Neural crest cell (in vitro differentiated cells): ENCODE measurements around the gene NEDD4. TPM values are rescaled to one million over a fixed set of nuclear protein-coding genes. Genes with fewer than 3 reads are reported as not detected.
A peak's percentile ranks its signal among the peaks of the same experiment; 100 is the strongest.

ENCODE experiments used
- DNase-seq: peaks from one replicate; pipeline ENCODE4 v3.0.0; 2021; ENCODE audit warnings: low read depth, mixed read lengths, low spot score
- H3K27ac Mint-ChIP-seq: one replicate; pipeline ENCODE4 v1.8.0; 2021; ENCODE audit warnings: mild to moderate bottlenecking, mixed read lengths; ENCODE audit not compliant: unreplicated experiment
- H3K27me3 Mint-ChIP-seq: 2 replicates; pipeline ENCODE4 v1.8.0; 2021; ENCODE audit warnings: low read depth, mild to moderate bottlenecking, mixed read lengths
- H3K36me3 Mint-ChIP-seq: 2 replicates; pipeline ENCODE4 v1.8.0; 2021; ENCODE audit warnings: low read depth, mild to moderate bottlenecking, mixed read lengths
- H3K4me1 Mint-ChIP-seq: 2 replicates; pipeline ENCODE4 v1.8.0; 2021; ENCODE audit warnings: mixed read lengths
- H3K4me3 Mint-ChIP-seq: one replicate; pipeline ENCODE4 v1.8.0; 2021; ENCODE audit warnings: mild to moderate bottlenecking, mixed read lengths
- H3K9me3 Mint-ChIP-seq: 2 replicates; pipeline ENCODE4 v1.8.0; 2021; ENCODE audit warnings: mixed read lengths
- total RNA-seq: library from RNA; stranded (reverse); gene quantifications from 2 replicates; pipeline ENCODE4 v1.2.1, GENCODE V29; 2021
- TF ChIP-seq, protein P1 (sequence below): fragments of 200-600 bp; sonication (generic); conservative IDR thresholded peaks from 2 replicates; pipeline ENCODE4 v1.5.0; 2021; ENCODE audit warnings: antibody characterized with exemption, mild to moderate bottlenecking

The NEDD4 gene
- total RNA-seq, 1 donor from 2014 or later, result 20.3 TPM

DNA sequence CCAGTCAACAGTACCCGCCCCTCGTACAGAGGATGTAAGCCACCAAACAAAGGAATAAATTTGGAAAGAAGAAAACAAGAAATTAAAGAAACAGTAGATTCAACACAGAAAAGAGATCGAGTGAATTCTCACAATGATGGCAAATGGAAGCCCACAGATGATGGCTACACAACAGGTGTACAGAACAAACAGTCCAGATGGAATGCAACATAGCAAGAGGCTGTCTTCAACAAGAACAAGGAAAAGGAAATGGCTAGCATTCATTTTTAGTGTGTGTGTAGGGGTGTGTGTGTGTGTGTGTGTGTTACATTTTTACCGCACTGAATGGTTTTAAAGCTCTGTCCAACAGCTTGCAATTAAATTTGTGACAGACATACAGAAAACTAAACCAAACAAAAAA lies 12.9 kb downstream of the NEDD4 start:
- peaks cover 15% of the 10 kb centered on the region for H3K4me1 Mint-ChIP-seq
- H3K9me3 Mint-ChIP-seq, result peaks cover 10% of the 10 kb centered on the region
- TF ChIP-seq, protein P1, sequence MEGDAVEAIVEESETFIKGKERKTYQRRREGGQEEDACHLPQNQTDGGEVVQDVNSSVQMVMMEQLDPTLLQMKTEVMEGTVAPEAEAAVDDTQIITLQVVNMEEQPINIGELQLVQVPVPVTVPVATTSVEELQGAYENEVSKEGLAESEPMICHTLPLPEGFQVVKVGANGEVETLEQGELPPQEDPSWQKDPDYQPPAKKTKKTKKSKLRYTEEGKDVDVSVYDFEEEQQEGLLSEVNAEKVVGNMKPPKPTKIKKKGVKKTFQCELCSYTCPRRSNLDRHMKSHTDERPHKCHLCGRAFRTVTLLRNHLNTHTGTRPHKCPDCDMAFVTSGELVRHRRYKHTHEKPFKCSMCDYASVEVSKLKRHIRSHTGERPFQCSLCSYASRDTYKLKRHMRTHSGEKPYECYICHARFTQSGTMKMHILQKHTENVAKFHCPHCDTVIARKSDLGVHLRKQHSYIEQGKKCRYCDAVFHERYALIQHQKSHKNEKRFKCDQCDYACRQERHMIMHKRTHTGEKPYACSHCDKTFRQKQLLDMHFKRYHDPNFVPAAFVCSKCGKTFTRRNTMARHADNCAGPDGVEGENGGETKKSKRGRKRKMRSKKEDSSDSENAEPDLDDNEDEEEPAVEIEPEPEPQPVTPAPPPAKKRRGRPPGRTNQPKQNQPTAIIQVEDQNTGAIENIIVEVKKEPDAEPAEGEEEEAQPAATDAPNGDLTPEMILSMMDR, result no peak
- H3K27ac Mint-ChIP-seq, result no peak overlapping the region
- DNase-seq, result no peak
- no peak overlapping the region for H3K4me3 Mint-ChIP-seq
- no peaks in the 10 kb centered on the region for H3K27me3 Mint-ChIP-seq
- peaks cover 29% of the 10 kb centered on the region for H3K36me3 Mint-ChIP-seq

DNA sequence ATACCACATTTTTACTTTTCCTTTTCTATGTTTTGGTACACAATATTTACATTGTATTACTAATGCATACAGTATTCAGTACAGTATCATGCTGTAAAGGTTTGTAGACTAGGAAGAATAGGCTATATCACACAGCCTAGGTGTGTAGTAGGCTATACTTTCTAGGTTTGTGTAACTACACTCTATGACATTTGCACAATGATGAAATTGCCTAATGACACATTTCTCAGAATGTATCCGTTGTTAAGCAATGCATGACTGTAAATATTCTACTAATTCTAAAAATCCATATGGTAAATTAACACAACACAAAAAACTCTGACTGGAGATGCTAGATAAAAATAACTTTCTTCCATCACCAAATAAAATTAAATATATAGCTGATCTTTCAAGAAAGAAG lies 16.2 kb downstream of the NEDD4 start:
- Mint-ChIP-seq H3K27ac (no peak overlapping the region), H3K4me3 (no peak overlapping the region), H3K9me3 (peaks cover 22% of the 10 kb centered on the region), H3K36me3 (peaks cover 34% of the 10 kb centered on the region), H3K27me3 (no peaks in the 10 kb centered on the region), H3K4me1 (peaks cover 4% of the 10 kb centered on the region)
- no peak for DNase-seq
- TF ChIP-seq, protein P1, result no peak

DNA sequence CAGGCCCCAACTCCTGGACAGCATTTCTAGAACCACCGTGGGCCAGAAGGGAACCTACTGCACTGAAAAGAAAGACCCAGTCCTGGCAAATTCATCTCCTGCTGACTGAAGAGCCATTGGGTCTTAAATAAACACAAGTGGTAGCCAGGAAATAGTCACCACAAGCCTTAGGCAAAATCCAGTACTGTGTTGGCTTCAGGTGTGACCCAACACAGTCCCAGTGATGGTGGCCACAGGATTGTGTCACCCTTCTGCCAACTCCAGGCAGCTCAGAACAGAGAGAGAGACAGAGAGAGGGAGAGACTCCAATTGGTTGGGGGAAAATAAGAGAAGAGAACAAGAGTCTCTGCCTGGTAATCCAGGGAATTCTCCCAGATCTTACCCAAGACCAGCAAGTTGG lies 23.1 kb downstream of the NEDD4 start:
- H3K27ac Mint-ChIP-seq, result no peak overlapping the region

DNA sequence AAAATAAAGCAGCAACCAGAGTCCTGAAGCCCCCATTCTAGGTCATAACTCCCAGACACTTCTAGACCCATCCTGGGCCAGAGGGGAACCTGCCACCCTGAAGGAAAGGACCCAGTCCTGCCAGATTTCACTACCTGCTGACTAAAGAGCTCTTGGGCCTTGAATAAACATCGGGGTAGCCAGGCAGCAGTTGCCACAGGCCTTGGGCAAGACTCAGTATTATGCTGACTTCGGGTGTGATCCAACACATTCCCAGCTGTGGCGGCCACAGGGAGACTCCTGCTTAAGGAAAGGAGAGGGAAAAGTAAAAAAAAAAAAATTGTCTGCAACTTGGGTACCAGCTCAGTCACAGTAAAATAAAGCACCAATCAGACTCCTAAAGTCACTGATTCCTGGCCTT lies 23.8 kb downstream of the NEDD4 start:
- H3K4me1 Mint-ChIP-seq, result no peaks in the 10 kb centered on the region
- peak overlapping the region; percentile 30 for H3K27ac Mint-ChIP-seq
- no peaks in the 10 kb centered on the region for H3K27me3 Mint-ChIP-seq
- peaks cover 28% of the 10 kb centered on the region for H3K36me3 Mint-ChIP-seq
- H3K9me3 Mint-ChIP-seq, result peaks cover 15% of the 10 kb centered on the region
- no peak for DNase-seq
- no peak overlapping the region for H3K4me3 Mint-ChIP-seq
- TF ChIP-seq, protein P1, result no peak

More for the DNA sequence above, 23.1 kb downstream of the NEDD4 start:
- peaks cover 23% of the 10 kb centered on the region for H3K36me3 Mint-ChIP-seq
- H3K4me3 Mint-ChIP-seq, result no peak overlapping the region
- no peaks in the 10 kb centered on the region for H3K4me1 Mint-ChIP-seq
- H3K27me3 Mint-ChIP-seq, result no peaks in the 10 kb centered on the region
- TF ChIP-seq, protein P1, result no peak
- H3K9me3 Mint-ChIP-seq, result peaks cover 16% of the 10 kb centered on the region
- no peak for DNase-seq

DNA sequence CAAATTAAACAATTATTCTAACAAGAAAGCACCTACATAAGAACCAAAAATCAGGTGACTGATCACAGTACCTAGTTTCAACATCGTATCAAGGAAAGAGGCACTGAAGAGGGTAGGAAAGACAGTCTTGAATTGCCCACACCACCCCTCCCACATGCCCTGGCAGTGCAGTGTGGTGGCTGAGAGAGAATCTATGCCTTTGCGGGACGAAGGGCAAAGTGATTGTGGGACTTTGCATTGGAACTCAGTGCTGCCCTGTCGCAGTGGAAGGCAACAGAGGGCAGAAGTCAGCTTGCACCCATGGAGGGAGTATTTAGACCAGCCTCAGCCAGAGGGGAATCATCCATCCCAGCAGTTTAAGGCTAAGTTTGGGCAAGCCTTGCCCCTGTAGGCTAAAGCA lies 24.5 kb downstream of the NEDD4 start:
- Mint-ChIP-seq H3K9me3 (peaks cover 8% of the 10 kb centered on the region), H3K27me3 (no peaks in the 10 kb centered on the region), H3K4me3 (no peak overlapping the region), H3K4me1 (no peaks in the 10 kb centered on the region), H3K27ac (no peak overlapping the region), H3K36me3 (peaks cover 22% of the 10 kb centered on the region)
- TF ChIP-seq, protein P1, result no peak
- no peak for DNase-seq

DNA sequence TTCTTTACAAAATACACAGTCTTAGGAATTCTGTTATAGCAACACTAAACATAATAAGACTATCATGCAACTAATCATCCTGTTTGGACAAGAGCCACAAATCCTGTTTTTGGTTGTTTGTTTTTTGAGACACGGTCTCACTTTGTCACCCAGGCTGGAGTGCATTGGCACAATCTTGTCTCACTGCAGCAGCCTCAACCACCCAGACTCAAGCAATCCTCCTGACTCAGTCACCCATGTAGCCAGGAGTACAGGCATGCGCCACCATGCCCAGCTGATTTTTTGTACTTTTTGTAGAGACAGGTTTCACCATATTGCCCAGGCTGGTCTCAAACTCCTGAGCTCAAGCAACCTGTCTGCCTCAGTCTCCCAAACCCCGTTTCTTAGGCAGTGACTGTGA lies 28.3 kb downstream of the NEDD4 start:
- Mint-ChIP-seq H3K27ac (no peak overlapping the region), H3K36me3 (peaks cover 8% of the 10 kb centered on the region), H3K4me1 (no peaks in the 10 kb centered on the region), H3K4me3 (no peak overlapping the region), H3K9me3 (no peaks in the 10 kb centered on the region), H3K27me3 (no peaks in the 10 kb centered on the region)
- TF ChIP-seq, protein P1, result no peak
- no peak for DNase-seq
